ENCODE results near the gene RNF150. TPM values are rescaled to one million over a fixed set of nuclear protein-coding genes. Genes with fewer than 3 reads are reported as not detected.

The RNF150 gene
- polyA plus RNA-seq, 2 of the 4 experiments (the other 2 are of a cell fraction), result 0.21 to 0.34 TPM

DNA sequence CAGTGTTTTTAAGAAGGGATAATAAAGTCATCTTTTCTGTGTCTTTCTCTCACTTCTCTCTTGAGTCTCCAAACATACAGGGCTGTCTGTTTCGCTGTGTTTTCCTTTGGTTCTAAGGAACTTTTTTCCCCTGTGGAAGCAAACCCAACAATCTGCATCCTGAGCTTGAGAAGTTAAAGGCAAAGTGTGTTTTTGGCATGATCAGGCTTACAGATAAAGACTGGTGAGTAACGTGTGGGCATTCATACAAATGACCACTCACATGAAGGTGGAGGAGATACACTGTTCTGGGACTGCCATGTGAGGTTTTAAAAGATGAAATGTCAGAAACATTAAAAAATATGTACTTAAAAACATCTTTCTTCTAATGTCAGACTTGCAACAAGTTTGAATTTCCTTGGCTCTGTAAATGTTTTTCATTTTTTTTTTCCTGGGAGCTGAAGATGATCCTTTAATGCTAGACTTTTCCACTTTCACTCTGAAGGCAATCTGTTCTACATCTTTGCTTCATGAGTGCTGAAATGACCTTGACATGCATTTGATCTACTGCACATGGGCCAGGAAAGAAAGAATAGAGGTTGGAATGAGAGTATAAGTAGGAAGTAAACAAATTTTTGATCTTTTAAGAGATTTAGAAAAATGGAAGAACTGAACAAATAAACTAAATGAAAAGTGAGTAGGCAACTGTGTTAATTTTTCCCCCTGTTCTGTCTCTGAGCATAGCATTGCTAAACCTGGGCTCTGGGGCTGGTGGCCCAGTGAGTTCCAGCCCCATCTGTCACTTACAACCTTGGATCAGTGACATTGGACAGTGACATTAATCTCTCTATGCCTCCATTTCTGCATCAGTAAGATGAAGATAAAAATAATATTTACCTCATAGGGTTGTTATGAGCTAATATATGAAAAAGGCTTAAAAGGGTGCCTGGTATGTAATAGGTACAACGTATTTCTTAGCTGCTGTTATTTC lies 226.0 kb downstream of the RNF150 start:
- FAIRE-seq (no peak), DNase-seq (ENCODE audit: low read depth in 1 of 2, low spot score in 1 of 2) (no peak), ATAC-seq (no peak)
- Histone ChIP-seq H3K9me3 (no peaks in the 10 kb centered on the region), H3K4me1 (no peaks in the 10 kb centered on the region), H3K4me2 (no peak overlapping the region), H3K4me3 (no peak overlapping the region), H3K27ac (no peak overlapping the region)
- ChIA-PET POLR2A (no interaction called here), CTCF (no interaction called here)
- TF ChIP-seq HDAC2 (IDR thresholded peaks at IDR 0.05) (no peak), MAFK (IDR thresholded peaks at IDR 0.05; ENCODE audit: partially characterized antibody) (no peak), POLR2A (IDR thresholded peaks at IDR 0.05; ENCODE audit: low read length) (no peak), FOXS1 (CRISPR knock-in tag; IDR thresholded peaks at IDR 0.05) (no peak), RAD21 (conservative IDR thresholded peaks at IDR 0.05 in 1 of 2, IDR thresholded peaks at IDR 0.05 in 1 of 2) (no peak), JUN (IDR thresholded peaks at IDR 0.05) (no peak)
- TF ChIP-seq, protein P1, sequence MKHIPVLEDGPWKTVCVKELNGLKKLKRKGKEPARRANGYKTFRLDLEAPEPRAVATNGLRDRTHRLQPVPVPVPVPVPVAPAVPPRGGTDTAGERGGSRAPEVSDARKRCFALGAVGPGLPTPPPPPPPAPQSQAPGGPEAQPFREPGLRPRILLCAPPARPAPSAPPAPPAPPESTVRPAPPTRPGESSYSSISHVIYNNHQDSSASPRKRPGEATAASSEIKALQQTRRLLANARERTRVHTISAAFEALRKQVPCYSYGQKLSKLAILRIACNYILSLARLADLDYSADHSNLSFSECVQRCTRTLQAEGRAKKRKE (CRISPR knock-in tag; IDR thresholded peaks at IDR 0.05; ENCODE audit: low read depth), result no peak
- TF ChIP-seq, protein P2, sequence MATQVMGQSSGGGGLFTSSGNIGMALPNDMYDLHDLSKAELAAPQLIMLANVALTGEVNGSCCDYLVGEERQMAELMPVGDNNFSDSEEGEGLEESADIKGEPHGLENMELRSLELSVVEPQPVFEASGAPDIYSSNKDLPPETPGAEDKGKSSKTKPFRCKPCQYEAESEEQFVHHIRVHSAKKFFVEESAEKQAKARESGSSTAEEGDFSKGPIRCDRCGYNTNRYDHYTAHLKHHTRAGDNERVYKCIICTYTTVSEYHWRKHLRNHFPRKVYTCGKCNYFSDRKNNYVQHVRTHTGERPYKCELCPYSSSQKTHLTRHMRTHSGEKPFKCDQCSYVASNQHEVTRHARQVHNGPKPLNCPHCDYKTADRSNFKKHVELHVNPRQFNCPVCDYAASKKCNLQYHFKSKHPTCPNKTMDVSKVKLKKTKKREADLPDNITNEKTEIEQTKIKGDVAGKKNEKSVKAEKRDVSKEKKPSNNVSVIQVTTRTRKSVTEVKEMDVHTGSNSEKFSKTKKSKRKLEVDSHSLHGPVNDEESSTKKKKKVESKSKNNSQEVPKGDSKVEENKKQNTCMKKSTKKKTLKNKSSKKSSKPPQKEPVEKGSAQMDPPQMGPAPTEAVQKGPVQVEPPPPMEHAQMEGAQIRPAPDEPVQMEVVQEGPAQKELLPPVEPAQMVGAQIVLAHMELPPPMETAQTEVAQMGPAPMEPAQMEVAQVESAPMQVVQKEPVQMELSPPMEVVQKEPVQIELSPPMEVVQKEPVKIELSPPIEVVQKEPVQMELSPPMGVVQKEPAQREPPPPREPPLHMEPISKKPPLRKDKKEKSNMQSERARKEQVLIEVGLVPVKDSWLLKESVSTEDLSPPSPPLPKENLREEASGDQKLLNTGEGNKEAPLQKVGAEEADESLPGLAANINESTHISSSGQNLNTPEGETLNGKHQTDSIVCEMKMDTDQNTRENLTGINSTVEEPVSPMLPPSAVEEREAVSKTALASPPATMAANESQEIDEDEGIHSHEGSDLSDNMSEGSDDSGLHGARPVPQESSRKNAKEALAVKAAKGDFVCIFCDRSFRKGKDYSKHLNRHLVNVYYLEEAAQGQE (IDR thresholded peaks at IDR 0.05), result no peak
- TF ChIP-seq, protein P3, sequence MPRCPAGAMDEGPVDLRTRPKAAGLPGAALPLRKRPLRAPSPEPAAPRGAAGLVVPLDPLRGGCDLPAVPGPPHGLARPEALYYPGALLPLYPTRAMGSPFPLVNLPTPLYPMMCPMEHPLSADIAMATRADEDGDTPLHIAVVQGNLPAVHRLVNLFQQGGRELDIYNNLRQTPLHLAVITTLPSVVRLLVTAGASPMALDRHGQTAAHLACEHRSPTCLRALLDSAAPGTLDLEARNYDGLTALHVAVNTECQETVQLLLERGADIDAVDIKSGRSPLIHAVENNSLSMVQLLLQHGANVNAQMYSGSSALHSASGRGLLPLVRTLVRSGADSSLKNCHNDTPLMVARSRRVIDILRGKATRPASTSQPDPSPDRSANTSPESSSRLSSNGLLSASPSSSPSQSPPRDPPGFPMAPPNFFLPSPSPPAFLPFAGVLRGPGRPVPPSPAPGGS (IDR thresholded peaks at IDR 0.05), result no peak
- TF ChIP-seq, protein P4, sequence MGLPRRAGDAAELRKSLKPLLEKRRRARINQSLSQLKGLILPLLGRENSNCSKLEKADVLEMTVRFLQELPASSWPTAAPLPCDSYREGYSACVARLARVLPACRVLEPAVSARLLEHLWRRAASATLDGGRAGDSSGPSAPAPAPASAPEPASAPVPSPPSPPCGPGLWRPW (IDR thresholded peaks at IDR 0.05), result no peak
- TF ChIP-seq, protein P5, sequence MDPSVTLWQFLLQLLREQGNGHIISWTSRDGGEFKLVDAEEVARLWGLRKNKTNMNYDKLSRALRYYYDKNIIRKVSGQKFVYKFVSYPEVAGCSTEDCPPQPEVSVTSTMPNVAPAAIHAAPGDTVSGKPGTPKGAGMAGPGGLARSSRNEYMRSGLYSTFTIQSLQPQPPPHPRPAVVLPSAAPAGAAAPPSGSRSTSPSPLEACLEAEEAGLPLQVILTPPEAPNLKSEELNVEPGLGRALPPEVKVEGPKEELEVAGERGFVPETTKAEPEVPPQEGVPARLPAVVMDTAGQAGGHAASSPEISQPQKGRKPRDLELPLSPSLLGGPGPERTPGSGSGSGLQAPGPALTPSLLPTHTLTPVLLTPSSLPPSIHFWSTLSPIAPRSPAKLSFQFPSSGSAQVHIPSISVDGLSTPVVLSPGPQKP (IDR thresholded peaks at IDR 0.05; ENCODE audit: low read depth, low read length), result no peak
- TF ChIP-seq, protein P6, sequence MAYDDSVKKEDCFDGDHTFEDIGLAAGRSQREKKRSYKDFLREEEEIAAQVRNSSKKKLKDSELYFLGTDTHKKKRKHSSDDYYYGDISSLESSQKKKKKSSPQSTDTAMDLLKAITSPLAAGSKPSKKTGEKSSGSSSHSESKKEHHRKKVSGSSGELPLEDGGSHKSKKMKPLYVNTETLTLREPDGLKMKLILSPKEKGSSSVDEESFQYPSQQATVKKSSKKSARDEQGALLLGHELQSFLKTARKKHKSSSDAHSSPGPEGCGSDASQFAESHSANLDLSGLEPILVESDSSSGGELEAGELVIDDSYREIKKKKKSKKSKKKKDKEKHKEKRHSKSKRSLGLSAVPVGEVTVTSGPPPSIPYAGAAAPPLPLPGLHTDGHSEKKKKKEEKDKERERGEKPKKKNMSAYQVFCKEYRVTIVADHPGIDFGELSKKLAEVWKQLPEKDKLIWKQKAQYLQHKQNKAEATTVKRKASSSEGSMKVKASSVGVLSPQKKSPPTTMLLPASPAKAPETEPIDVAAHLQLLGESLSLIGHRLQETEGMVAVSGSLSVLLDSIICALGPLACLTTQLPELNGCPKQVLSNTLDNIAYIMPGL (CRISPR knock-in tag; IDR thresholded peaks at IDR 0.05; ENCODE audit: borderline replicate concordance), result no peak
- WGBS (ENCODE audit: missing lambda C conversion rate), result 7% methylated on average over 3 of the region's 3 CpGs

DNA sequence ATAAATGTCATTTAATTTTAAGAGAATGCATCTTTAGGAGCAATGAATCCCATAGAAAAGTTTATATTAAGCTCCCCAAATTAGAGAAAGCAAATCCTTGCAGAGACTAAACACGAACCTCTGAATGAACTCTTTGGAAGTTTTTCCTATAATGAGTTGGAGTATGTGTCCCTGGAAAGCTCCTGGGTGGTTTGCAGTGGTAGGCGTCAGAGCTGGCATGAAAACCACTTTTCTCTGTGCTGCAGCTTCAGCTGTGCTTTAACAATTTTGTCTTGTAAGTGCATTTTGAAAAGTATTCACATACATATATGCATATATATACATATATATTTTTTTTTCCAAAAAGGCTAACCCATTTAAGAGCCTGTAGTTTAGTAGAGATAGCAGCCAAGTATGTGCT lies 228.4 kb downstream of the RNF150 start:
- no peak for ATAC-seq
- POLR2A ChIA-PET, result no interaction called here
- Histone ChIP-seq H3K27ac (no peak overlapping the region), H3K9me3 (no peaks in the 10 kb centered on the region), H3K4me3 (no peak overlapping the region), H3K4me1 (no peaks in the 10 kb centered on the region), H3K4me2 (no peak overlapping the region)
- FAIRE-seq, result no peak
- no peak for DNase-seq (ENCODE audit: low read depth in 1 of 2, low spot score in 1 of 2)
- 49% methylated on average over 2 of the region's 2 CpGs for WGBS (ENCODE audit: missing lambda C conversion rate)
- no peak for TF ChIP-seq TP53 (CRISPR knock-in tag; IDR thresholded peaks at IDR 0.05)
- no peak for TF ChIP-seq HDAC2 (IDR thresholded peaks at IDR 0.05)
- no peak for TF ChIP-seq MAFK (IDR thresholded peaks at IDR 0.05; ENCODE audit: partially characterized antibody)
- no peak for TF ChIP-seq TFCP2L1 (CRISPR knock-in tag; IDR thresholded peaks at IDR 0.05)
- TF ChIP-seq NPAS2 (CRISPR knock-in tag; IDR thresholded peaks at IDR 0.05; ENCODE audit: borderline replicate concordance), result no peak
- no peak for TF ChIP-seq ESRRA (IDR thresholded peaks at IDR 0.05; ENCODE audit: borderline replicate concordance, low read length)
- no peak for TF ChIP-seq FOSB (CRISPR knock-in tag; IDR thresholded peaks at IDR 0.05)
- no peak for TF ChIP-seq JUN (IDR thresholded peaks at IDR 0.05)
- TF ChIP-seq EP300 (IDR thresholded peaks at IDR 0.05), result no peak
- CTCF ChIA-PET, result interaction anchor here (0.9 to 1.6 kb wide), 2 partner anchors 21 to 46 kb away, joined by 4 read pairs; no protein-coding TSS in a partner anchor

Data from A549 (cell line).